D721Med (cell line): Measurements from ENCODE around the gene SOCS6.
"Not testable (repeated sequence)": the region's sequence is repeated elsewhere in the genome, so short reads cannot be mapped to it uniquely, and the experiment has no call there.

Experiments used
- DNase-seq: peaks from one replicate; pipeline ENCODE4 v3.0.0; 2011; ENCODE audit warnings: low spot score; ENCODE audit not compliant: insufficient read length
- FAIRE-seq: peaks from 2 replicates; lab custom pipeline; 2011; peaks lifted over from hg19 to GRCh38; lab: Jason Lieb, UNC
- CTCF ChIP-seq: IDR thresholded peaks from 2 replicates; pipeline ENCODE4 v1.5.1; 2012; ENCODE audit warnings: mild to moderate bottlenecking, control low read depth; ENCODE audit not compliant: insufficient read depth; ENCODE audit errors: missing control alignments

The SOCS6 gene

GRCh38 chr18:70337139-70337972 lies 48.5 kb downstream of the SOCS6 start:
- no peak for DNase-seq
- no peak for TF ChIP-seq CTCF
- no peak for FAIRE-seq

- TF ChIP-seq CTCF = no peak
- FAIRE-seq = no peak
- no peak for DNase-seq
Measured at GRCh38 chr18:70338890-70339289, 50.0 kb downstream of the SOCS6 start.

GRCh38 chr18:70339915-70340314 lies 51.1 kb downstream of the SOCS6 start:
- no peak for DNase-seq
- no peak for TF ChIP-seq CTCF
- FAIRE-seq = peak; percentile 100

- DNase-seq, FAIRE-seq: not testable (repeated sequence)
Measured at GRCh38 chr18:70348481-70348880, 59.6 kb downstream of the SOCS6 start.

GRCh38 chr18:70349316-70349715 lies 60.5 kb downstream of the SOCS6 start:
- FAIRE-seq = no peak
- no peak for TF ChIP-seq CTCF
- no peak for DNase-seq

- DNase-seq (no peak), FAIRE-seq (no peak)
- no peak for TF ChIP-seq CTCF
Measured at GRCh38 chr18:70354080-70354479, 65.2 kb downstream of the SOCS6 start.

- DNase-seq = no peak
- FAIRE-seq = no peak
- TF ChIP-seq CTCF = no peak
Measured at GRCh38 chr18:70354771-70355170, 65.9 kb downstream of the SOCS6 start.
